Measurements from ENCODE around the gene OOEP. TPM values are rescaled to one million over a fixed set of nuclear protein-coding genes. Genes with fewer than 3 reads are reported as not detected.

The OOEP gene
- total RNA-seq, 1 experiment from 2014 or later: not detected

DNA sequence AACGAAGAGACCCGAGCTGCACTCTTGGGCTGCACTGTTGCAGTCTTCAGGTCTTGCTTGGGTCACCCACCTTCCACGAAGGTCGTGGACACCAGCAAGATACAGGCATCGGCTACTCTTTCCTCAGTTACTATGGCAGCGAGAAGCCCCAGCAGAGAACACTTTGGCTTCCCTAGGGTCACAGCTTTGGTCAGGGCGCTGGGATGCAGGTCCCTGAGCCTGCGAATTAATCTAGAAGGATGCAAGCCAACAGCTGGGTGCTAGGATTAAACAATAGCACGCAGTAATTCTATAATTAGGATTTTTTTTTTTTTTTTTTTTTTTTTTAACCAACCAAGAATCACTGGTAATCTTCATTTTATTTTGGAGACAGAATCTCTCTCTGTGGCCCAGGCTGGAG, 5.1 kb downstream of the OOEP start:
- DNase-seq (ENCODE audit: low read depth): no peak

DNA sequence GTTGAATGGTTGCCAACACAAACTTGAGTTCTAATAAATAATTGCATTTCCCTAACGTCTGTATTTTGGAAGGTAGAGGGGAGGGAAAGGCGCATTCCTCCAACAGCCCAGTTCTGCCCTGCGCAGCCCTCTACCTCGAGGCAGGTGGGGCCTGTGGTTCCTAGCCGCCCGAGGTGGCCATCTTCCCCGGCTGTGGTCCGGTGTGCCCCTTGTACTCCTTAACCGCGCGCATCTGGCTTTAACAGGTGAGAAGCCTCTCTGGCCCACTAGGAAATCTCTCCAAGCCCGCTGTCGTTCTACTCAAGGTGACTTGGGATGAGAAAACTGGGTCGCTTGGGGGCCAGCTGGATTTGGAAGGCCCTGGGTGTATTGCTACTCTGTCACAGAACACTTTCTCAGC, 5.6 kb downstream of the OOEP start:
- no peak for DNase-seq (ENCODE audit: low read depth)

DNA sequence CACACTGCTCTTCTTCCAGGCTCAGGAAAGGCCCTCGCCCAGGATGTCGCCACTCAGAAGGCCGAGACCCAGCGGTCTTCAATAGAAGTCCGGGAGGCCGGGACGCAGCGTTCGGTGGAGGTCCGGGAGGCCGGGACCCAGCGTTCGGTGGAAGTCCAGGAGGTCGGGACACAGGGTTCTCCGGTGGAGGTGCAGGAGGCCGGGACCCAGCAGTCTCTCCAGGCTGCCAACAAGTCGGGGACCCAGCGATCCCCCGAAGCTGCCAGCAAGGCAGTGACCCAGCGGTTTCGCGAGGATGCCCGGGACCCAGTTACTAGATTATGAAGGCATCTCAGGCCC, 6.2 kb downstream of the OOEP start:
- no peak for DNase-seq (ENCODE audit: low read depth)

DNA sequence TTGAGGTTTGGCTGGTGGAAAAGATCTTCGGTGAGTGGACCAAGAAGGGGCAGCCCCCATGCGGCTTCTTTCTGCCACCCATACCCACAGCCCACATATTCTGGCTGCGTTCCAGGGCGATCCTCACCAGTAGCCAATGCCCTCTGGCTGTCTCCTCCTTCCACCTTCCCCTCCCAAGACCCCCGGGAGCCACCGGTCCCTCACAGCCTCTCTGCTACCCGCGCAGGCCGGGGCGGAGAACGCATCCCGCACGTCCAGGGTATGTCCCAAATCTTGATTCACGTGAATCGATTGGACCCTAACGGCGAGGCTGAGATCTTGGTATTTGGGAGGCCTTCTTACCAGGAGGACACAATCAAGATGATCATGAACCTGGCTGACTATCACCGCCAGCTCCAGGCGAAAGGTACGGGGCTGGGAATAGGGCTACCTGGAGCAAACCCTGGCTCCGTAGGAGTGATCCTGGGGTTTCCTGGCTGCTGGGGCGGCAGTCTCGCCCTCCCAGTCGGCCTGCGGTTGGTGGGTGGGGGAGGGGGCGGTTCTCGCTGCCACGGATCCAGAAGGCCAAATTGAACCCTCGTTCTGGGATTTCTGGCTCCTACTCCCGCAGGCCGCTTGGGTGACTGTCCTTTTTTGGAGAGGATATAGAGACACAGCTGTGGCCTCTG, 6.7 kb downstream of the OOEP start:
- no peak for DNase-seq (ENCODE audit: low read depth)

DNA sequence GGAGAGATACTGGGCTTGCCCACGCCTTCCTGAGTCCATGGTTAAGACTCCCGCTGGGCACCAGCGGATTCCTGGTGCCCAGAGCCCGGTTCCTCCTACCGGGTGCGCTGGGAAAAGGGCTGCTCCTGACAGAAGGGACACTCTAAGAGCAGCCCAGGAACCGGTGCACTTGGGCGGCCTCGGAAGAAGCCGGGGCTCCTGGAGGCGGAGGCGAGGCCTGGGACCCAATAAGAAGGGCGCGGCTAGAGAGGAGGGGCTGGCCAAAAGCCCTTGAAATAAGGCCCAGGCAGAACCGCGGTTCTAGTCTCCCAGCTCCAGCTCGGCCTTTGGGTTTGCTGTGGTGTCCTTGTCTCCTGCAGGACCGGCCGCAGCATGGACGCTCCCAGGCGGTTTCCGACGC, 7.3 kb downstream of the OOEP start, which contains the start of gene KHDC3L:
Gene KHDC3L, plus strand, starts transcription at position 301 of the 400 bp plus-strand sequence. Its CDS starts 72 bp downstream, at position 373.
- DNase-seq (ENCODE audit: low read depth): no peak

DNA sequence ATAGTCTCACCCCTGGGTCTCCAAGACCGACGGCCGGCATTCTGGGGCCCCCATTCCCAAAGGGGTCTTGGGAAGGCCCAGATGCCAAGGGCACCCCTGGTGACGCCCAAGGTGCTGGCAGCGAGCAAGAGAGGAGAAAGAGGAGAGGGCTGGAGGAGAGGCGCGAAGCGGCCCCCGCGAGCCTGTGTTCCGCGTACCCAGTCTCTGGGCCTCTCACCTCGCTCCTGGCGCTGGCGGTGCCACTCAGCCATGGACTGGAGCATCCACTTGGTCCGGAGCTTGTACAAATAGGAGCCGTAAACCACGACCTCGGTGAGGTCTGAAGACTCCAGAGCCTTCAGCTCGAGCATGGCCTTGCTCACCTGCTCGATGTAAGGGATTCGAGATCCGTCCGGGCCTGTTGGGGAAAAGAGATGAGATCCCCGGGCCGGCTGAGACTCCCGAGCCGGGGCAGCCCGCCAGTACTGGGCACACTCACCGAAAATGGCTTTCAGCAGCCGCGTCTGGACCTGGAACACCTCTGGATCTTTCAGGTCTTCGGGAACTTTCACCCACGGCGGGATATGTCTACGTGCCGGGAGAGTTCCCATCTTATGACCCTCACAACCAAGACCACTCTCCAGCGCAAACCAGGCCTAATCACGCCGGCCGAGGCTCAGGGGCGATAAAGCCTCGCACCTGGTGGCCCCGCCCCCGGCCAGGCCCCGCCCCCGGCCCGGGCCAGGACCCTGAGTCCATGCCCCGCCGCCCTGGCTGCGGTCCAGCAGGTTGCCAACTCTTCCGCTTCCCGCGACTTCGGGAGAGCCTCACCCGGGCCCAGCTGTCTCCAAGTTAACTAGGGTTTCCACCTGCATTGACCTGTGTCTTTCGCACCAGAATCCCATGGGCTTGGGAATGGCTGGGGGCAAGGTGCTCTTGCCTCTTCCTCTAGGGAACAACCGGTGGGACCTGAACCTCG, 15.8 kb downstream of the OOEP start, which contains the start of gene DPPA5:
Gene DPPA5, minus strand, starts transcription at position 641 of the 958 bp plus-strand sequence. Its CDS starts 51 bp downstream, at position 590.
- DNase-seq (ENCODE audit: low read depth): no peak

DNA sequence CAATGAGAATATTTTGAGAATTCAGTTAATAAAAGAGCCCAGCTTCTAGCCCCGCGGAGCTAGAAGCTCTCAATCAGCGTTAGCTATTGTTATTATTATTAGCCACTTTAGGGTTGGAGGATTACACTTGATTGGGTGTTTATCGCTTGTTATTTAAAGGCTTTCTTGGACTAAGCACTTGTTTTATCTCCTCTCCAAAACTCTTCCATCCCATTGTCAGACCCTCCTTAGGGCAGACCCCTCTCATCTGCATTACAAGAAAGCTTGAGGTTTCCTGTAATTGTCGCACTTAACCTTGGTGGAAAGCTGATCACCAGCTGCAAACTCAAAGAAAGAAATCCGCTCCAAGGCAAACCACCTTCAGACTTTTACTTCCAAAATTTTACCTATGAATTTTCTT, 20.4 kb downstream of the OOEP start:
- no peak for DNase-seq (ENCODE audit: low read depth)

DNA sequence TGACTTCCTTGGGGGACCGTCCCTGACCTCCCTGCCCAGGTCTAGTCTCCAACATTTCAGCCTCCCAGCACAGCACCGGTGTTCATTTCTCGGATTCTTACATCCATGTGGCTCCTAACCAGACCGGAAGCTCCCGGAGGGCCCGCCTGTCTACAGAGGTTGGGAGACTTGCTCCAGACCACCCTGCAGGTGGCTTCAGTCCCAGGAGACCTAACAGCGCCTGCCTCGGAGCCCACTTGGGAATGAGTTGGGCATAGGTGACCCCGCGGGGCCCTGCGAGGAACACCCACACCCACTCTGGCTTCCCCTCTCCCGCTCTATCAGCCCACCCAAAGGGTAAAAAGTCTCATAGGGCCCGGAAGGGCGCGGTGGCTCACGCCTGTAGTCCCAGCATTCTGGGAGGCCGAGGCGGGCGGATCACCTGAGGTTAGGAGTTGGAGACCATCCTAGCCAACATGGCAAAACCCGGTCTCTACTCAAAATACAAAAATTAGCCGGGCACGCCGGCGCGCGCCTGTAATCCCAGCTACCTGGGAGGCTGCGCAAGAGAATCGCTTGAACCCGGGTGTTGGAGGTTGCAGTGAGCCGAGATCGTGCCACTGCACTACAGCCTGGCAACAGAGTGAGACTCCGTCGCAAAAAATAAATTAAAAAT, 21.0 kb downstream of the OOEP start:
- no peak for DNase-seq (ENCODE audit: low read depth)

DNA sequence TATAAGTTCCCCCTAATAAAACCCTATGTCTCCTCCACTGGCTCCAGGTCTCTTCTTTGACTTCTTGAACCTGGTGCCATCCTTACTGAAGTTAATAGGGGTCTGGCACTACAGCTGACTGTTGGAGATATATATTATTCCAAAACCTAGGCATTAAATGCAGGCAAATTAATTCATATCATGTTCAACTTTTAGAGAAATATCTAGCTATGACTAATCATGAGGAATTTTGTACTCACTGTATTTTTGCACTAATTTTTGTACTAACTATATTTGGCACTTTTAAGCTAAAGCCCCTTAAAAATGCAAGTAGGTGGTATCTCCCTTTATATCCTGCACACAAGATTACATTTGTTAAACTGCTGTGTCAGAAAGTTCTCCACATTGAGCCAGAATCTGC, 26.5 kb downstream of the OOEP start:
- no peak for DNase-seq (ENCODE audit: low read depth)

DNA sequence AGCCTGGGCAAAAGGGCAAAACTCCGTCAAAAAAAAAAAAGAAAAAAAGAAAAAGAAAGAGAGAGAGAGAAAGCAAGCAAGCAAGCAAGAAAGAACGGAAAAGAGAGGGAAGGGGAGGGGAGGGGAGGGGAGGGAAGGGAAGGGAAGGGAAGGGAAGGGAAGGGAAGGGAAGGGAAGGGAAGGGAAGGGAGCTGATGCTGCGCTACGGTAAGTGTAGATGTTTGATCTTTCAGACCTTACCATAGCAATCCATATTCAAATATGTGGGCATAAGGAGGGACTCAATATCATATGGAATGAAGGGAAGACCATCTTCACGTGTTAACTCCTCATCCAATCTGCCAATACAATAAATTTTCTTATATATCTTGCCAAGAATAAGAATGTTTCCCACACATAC, 27.5 kb downstream of the OOEP start:
- DNase-seq (ENCODE audit: low read depth): no peak

DNA sequence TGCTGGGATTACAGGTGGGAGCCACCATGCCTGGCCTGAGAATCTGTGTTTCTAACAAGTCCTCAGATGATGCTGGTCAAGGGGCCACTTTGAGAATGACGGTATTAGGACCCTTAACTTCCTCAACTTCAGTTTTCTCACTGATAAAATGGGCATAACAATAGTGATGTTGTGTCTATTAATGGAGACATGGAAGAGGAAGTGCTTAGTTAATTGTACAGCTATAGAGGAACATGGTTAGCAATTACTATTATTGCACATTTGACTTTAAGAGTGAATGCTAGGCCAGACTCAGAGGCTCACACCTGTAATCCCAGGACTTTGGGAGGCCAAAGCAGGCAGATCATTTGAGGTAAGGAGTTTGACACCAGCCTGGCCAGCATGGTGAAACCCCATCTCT, 28.4 kb downstream of the OOEP start:
- DNase-seq (ENCODE audit: low read depth): no peak

DNA sequence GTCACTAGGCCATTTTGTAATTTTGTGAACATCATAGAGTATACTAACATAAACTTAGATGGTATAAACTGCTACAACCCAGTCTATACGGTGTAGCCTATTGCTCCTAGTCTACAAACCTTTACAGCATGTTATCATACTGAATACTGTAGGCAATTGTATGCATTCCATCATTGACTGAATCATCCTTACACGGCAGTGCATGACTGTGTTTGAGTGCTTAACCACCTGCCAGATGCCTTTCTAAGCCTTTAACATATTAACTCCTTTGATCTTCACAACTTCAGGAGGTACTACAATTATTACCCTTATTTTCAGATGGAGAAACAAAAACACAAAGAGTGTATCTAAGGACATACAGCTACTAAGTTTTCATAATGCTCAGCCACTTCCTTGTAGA, 29.6 kb downstream of the OOEP start:
- peak; percentile 35 for DNase-seq (ENCODE audit: low read depth)

DNA sequence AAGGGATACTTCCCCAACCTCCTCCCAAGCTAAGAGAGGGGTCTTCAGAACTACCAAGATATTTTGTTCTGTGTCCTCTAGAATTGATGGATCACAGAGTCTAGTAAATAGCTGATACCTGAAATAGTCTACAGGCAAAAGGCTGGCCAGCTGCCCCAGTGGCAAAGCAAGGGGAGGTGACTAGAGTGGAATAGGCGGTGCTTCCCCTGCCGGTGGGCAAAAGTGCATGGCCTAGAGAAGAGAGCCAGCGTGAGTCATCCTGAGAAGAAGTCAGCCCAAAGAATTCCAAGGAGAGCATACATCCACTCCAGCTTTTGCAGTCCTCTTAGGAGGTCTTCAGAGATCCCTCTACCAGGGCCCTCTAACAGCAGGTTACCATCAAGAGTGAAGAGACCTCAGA, 30.4 kb downstream of the OOEP start:
- peak; percentile 59 for DNase-seq (ENCODE audit: low read depth)

DNA sequence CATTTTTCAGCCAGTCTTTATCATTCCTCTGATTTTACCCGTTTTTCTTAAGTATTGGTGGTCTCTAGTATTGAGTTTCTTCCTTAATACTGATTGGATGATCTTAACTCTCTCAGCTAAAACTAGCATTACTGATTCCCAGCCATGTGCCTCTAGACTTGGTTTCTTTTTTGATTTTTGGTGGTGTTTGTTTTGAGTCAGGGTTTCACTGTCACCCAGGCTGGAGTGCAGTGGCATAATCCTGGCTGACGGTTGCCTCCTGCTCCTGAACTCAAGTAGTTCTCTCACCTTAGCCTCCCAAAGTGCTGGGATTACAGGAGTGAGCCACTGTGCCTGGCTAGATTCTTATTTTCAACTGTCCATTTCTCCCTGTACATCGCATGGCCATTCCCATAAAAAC, 40.5 kb downstream of the OOEP start:
- DNase-seq (ENCODE audit: low read depth): no peak

DNA sequence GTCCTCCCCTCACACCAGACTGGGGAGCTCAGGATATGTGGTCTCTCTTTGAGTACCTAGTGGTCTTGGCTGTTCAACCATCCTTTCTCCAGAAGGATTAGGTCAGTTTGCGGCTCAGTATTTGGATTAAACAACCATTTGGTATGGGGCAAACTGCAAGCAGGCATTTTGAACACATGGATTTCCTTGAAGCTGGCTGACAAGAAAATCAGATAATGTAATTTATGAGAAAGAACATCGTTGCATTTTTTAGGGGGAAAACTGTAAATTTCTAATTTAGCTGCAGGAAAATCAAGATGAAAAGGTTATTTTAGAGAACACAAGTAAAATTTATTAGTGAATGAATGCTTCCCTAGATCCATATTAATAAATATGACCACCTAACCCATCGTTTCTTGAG, 40.9 kb downstream of the OOEP start:
- DNase-seq (ENCODE audit: low read depth): no peak

DNA sequence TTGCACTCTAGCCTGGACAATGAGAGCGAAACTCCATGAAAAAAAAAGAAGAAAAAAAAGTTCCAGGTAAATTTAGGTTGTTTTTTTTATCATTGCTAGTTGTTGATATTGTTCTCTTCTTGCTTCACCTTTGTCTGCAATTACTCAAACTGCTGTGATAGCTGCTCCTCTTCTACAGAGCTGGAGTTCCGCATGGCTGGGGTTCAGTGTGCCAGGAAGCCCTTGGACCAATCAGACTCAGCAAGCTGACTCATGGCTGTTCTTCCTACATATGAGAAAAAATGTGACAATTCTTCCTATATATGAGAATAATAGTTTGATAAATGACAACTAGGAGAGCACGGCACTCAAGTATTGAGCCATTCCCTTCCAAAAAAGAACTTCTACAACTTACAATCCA, 44.0 kb downstream of the OOEP start:
- no peak for DNase-seq (ENCODE audit: low read depth)

DNA sequence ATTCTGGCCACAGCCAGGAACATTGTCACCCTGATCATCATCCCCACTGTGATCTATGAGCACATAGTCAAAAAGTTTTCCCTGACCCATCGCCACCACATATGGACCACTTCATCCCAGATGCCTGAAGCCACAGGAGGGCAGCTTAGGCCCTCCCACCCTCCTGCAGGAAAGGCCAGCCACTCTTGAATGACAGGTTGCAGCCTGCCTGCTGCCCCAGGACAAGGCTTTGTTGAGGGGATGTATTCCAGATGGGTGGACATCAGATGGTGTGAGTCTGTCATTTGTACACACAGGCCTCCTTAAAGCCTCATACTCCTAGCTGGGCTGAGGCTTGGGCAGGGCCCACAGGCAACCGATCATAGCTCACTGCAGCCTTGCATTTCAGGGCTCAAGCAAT, 46.4 kb downstream of the OOEP start:
- DNase-seq (ENCODE audit: low read depth): no peak

Other genes with a start within 250 kb of the OOEP start
- gene KHDC1L, start 144.4 kb downstream of the OOEP start, total RNA-seq (2014; rRNA removed; shearing (Covaris generic)): not detected in 2 replicates
- 11.4 and 11.7 TPM in 2 replicates for gene KHDC1, start 106.7 kb downstream of the OOEP start, total RNA-seq (2014; rRNA removed; shearing (Covaris generic))
- not detected in 2 replicates for gene DPPA5, start 15.6 kb downstream of the OOEP start, total RNA-seq (2014; rRNA removed; shearing (Covaris generic))
- 0.22 TPM in 1 of 2 replicates, not detected in the other for gene KHDC3L, start 7.2 kb downstream of the OOEP start, total RNA-seq (2014; rRNA removed; shearing (Covaris generic))
- gene DDX43, start 24.9 kb upstream of the OOEP start, total RNA-seq (2014; rRNA removed; shearing (Covaris generic)): not detected in 2 replicates
- 7.8 and 12.5 TPM in 2 replicates for gene CGAS, start 82.4 kb upstream of the OOEP start, total RNA-seq (2014; rRNA removed; shearing (Covaris generic))
- gene MTO1, start 91.8 kb upstream of the OOEP start, total RNA-seq (2014; rRNA removed; shearing (Covaris generic)): 14.4 and 17.8 TPM in 2 replicates
- 4,897 and 5,853 TPM in 2 replicates for gene EEF1A1, start 151.1 kb upstream of the OOEP start, total RNA-seq (2014; rRNA removed; shearing (Covaris generic))